HG03060 (cell line): Measurements from ENCODE around the gene SULT1A1.
"Not testable (repeated sequence)": the region's sequence is repeated elsewhere in the genome, so short reads cannot be mapped to it uniquely, and the experiment has no call there.

Source experiments
- ATAC-seq: cut with Tn5 transposase; IDR thresholded peaks from one replicate; pipeline ENCODE4 v1.9.1; 2021; ENCODE audit warnings: low read depth, moderate number of reproducible peaks; ENCODE audit not compliant: unreplicated experiment

Gene SULT1A1

GRCh38 chr16:28592511-28592910 lies 17.3 kb downstream of the SULT1A1 start:
- ATAC-seq = no peak

- ATAC-seq = no peak
Measured at GRCh38 chr16:28591355-28591754, 18.5 kb downstream of the SULT1A1 start.

GRCh38 chr16:28590384-28591340 lies 19.2 kb downstream of the SULT1A1 start:
- ATAC-seq = no peak

GRCh38 chr16:28589930-28590329 lies 19.9 kb downstream of the SULT1A1 start:
- no peak for ATAC-seq

GRCh38 chr16:28589069-28589468 lies 20.8 kb downstream of the SULT1A1 start:
- no peak for ATAC-seq

- ATAC-seq = no peak
Measured at GRCh38 chr16:28587386-28587785, 22.5 kb downstream of the SULT1A1 start.

GRCh38 chr16:28586466-28586865 lies 23.4 kb downstream of the SULT1A1 start:
- ATAC-seq = no peak

GRCh38 chr16:28585674-28586073 lies 24.2 kb downstream of the SULT1A1 start:
- no peak for ATAC-seq

- ATAC-seq = no peak
Measured at GRCh38 chr16:28580726-28581315, 29.0 kb downstream of the SULT1A1 start.

GRCh38 chr16:28575446-28576109 lies 34.3 kb downstream of the SULT1A1 start:
- ATAC-seq = no peak

GRCh38 chr16:28574925-28575324 lies 34.9 kb downstream of the SULT1A1 start:
- no peak for ATAC-seq

GRCh38 chr16:28573738-28574718 lies 35.8 kb downstream of the SULT1A1 start:
- ATAC-seq = no peak

- no peak for ATAC-seq
Measured at GRCh38 chr16:28572696-28573510, 36.9 kb downstream of the SULT1A1 start.

- ATAC-seq = no peak
Measured at GRCh38 chr16:28569968-28570752, 39.7 kb downstream of the SULT1A1 start.

- no peak for ATAC-seq
Measured at GRCh38 chr16:28569021-28569420, 40.8 kb downstream of the SULT1A1 start.

GRCh38 chr16:28567292-28567691 lies 42.6 kb downstream of the SULT1A1 start:
- ATAC-seq = no peak

- not testable (repeated sequence) for ATAC-seq
Measured at GRCh38 chr16:28566233-28566925, 43.5 kb downstream of the SULT1A1 start.

- ATAC-seq = no peak
Measured at GRCh38 chr16:28563218-28563617, 46.6 kb downstream of the SULT1A1 start.
